ENCODE results near the gene ODC1.

The ODC1 gene

DNA sequence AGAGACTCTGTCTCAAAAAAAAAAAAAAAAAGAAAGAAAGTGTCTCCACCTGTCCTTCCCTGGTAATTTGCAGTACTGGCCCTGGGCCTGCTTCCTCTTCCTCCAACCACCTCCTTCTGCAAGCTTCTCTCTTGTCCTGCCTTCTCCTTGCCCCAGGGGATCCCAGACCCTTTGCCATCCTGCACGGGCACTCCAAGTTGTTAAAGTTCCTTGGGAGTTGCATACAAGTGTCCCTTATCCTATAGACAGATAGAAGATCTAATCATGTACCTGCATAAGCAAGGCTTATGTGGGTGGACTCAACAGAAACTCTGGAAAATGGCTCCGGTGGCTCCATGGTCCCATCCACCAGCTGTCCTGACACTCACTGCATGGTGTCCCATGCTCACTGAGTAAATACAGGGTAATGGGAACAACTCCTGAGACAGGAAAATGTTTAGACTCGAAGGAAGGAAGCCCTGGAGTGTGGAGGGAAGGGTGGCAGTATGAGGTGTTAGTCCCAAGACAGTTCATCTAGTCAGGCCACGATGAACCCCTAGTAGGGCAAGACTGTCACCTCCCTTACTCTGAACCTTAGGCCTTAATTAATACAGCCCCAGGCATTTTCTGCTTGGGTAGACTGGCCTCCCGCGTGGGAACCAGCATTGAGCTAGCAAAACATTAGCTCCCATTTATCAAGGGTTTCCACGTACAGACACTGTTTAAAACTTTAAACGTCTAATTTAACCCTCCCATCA lies 17.1 kb downstream of the ODC1 start:
- H3K27ac ChIP-seq (ENCODE audit: low read depth, low read length) = no peak overlapping the region
- no peaks in the 10 kb centered on the region for H4K20me1 ChIP-seq (ENCODE audit: low read depth, low read length)
- H3K9me3 ChIP-seq (ENCODE audit: insufficient read depth, low read length) = no peaks in the 10 kb centered on the region

DNA sequence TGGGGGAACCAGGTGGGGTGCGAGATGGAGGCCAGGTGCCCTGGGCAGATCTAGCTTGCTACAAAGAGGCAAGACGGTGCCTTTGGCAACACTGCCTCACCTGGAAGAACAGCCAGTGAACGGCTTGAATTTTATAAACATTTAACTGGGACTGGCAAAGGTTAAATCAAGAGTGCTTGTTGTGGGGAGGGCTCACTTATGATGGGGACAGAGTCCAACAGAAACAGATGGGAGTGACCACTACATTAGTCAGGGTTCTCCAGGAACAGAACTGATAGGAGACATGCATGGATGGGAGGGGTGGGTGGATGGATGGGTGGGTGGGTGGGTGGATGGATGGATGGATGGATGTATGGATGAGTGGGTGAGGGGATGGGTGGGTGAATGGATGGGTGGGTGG lies 19.2 kb downstream of the ODC1 start:
- no peaks in the 10 kb centered on the region for H3K36me3 ChIP-seq (ENCODE audit: low read length)
- H3K9me3 ChIP-seq (ENCODE audit: insufficient read depth, low read length) = no peaks in the 10 kb centered on the region
- H3K9ac ChIP-seq (ENCODE audit: low read length) = no peak overlapping the region
- TF ChIP-seq EZH2phosphoT487 (conservative IDR thresholded peaks at IDR 0.05; ENCODE audit: low read length) = no peak
- TF ChIP-seq, protein P1, sequence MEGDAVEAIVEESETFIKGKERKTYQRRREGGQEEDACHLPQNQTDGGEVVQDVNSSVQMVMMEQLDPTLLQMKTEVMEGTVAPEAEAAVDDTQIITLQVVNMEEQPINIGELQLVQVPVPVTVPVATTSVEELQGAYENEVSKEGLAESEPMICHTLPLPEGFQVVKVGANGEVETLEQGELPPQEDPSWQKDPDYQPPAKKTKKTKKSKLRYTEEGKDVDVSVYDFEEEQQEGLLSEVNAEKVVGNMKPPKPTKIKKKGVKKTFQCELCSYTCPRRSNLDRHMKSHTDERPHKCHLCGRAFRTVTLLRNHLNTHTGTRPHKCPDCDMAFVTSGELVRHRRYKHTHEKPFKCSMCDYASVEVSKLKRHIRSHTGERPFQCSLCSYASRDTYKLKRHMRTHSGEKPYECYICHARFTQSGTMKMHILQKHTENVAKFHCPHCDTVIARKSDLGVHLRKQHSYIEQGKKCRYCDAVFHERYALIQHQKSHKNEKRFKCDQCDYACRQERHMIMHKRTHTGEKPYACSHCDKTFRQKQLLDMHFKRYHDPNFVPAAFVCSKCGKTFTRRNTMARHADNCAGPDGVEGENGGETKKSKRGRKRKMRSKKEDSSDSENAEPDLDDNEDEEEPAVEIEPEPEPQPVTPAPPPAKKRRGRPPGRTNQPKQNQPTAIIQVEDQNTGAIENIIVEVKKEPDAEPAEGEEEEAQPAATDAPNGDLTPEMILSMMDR (IDR thresholded peaks at IDR 0.05; ENCODE audit: insufficient read depth, low read length, poor library complexity, severe bottlenecking) = no peak
- H3K27ac ChIP-seq (ENCODE audit: low read depth, low read length) = no peak overlapping the region
- no peaks in the 10 kb centered on the region for H3K9me2 ChIP-seq (replicated peaks; ENCODE audit: insufficient read depth, low read length)
- no peak overlapping the region for H3K4me3 ChIP-seq (ENCODE audit: insufficient read depth, low read length, poor library complexity, severe bottlenecking)
- H3K4me2 ChIP-seq (ENCODE audit: low read depth, low read length, poor library complexity, severe bottlenecking) = no peak overlapping the region
- no peaks in the 10 kb centered on the region for H3F3A ChIP-seq (ENCODE audit: insufficient read depth)
- H2AFZ ChIP-seq (ENCODE audit: low read depth, low read length, severe bottlenecking) = no peak overlapping the region
- H3K27me3 ChIP-seq (ENCODE audit: low read length) = no peaks in the 10 kb centered on the region
- no peaks in the 10 kb centered on the region for H4K20me1 ChIP-seq (ENCODE audit: low read depth, low read length)
- no peaks in the 10 kb centered on the region for H3K79me2 ChIP-seq (ENCODE audit: insufficient read depth, low read length)

More for the DNA sequence above, 17.1 kb downstream of the ODC1 start:
- H3K36me3 ChIP-seq (ENCODE audit: low read length) = no peaks in the 10 kb centered on the region
- no peaks in the 10 kb centered on the region for H3K27me3 ChIP-seq (ENCODE audit: low read length)
- H3K79me2 ChIP-seq (ENCODE audit: insufficient read depth, low read length) = no peaks in the 10 kb centered on the region
- H3K4me2 ChIP-seq (ENCODE audit: low read depth, low read length, poor library complexity, severe bottlenecking) = no peak overlapping the region
- no peaks in the 10 kb centered on the region for H3K9me2 ChIP-seq (replicated peaks; ENCODE audit: insufficient read depth, low read length)
- no peak overlapping the region for H3K4me3 ChIP-seq (ENCODE audit: insufficient read depth, low read length, poor library complexity, severe bottlenecking)
- no peak overlapping the region for H2AFZ ChIP-seq (ENCODE audit: low read depth, low read length, severe bottlenecking)
- H3K9ac ChIP-seq (ENCODE audit: low read length) = no peak overlapping the region
- no peaks in the 10 kb centered on the region for H3F3A ChIP-seq (ENCODE audit: insufficient read depth)
- no peak for TF ChIP-seq EZH2phosphoT487 (conservative IDR thresholded peaks at IDR 0.05; ENCODE audit: low read length)
- TF ChIP-seq, protein P1 (IDR thresholded peaks at IDR 0.05; ENCODE audit: insufficient read depth, low read length, poor library complexity, severe bottlenecking) = no peak

DNA sequence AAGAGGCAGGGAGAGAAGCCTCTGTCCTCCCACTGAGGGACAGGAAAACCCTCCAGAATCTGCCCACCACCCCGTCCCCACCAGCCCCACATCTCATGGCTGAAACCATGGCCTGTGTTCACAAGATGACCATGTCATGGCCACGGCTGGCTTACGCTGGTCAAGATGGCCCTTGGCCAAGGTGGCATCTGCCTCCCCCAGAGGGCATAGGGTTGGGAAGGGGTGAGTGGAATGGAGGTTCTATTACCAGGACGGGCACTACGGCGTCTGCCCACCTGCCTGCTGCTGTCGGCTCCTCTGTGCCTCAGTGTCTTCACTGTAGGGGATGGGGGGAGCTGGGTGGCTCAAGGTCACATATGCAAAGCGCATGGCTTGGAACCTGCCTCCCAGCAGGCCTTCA lies 19.8 kb downstream of the ODC1 start:
- no peak overlapping the region for H3K9ac ChIP-seq (ENCODE audit: low read length)
- H3F3A ChIP-seq (ENCODE audit: insufficient read depth) = no peaks in the 10 kb centered on the region
- no peak overlapping the region for H3K27ac ChIP-seq (ENCODE audit: low read depth, low read length)
- no peaks in the 10 kb centered on the region for H3K9me2 ChIP-seq (replicated peaks; ENCODE audit: insufficient read depth, low read length)
- no peak overlapping the region for H2AFZ ChIP-seq (ENCODE audit: low read depth, low read length, severe bottlenecking)
- no peak overlapping the region for H3K4me2 ChIP-seq (ENCODE audit: low read depth, low read length, poor library complexity, severe bottlenecking)
- no peaks in the 10 kb centered on the region for H3K27me3 ChIP-seq (ENCODE audit: low read length)
- no peaks in the 10 kb centered on the region for H3K79me2 ChIP-seq (ENCODE audit: insufficient read depth, low read length)
- H3K9me3 ChIP-seq (ENCODE audit: insufficient read depth, low read length) = no peaks in the 10 kb centered on the region
- TF ChIP-seq, protein P1 (IDR thresholded peaks at IDR 0.05; ENCODE audit: insufficient read depth, low read length, poor library complexity, severe bottlenecking) = no peak
- TF ChIP-seq EZH2phosphoT487 (conservative IDR thresholded peaks at IDR 0.05; ENCODE audit: low read length) = no peak
- no peaks in the 10 kb centered on the region for H3K36me3 ChIP-seq (ENCODE audit: low read length)
- H3K4me3 ChIP-seq (ENCODE audit: insufficient read depth, low read length, poor library complexity, severe bottlenecking) = no peak overlapping the region
- H4K20me1 ChIP-seq (ENCODE audit: low read depth, low read length) = no peaks in the 10 kb centered on the region

All from SU-DHL-6 (cell line).